ENCODE measurements around the gene CEP170B.
"Not testable (repeated sequence)": the region's sequence is repeated elsewhere in the genome, so short reads cannot be mapped to it uniquely, and the experiment has no call there.

The CEP170B gene

GRCh38 chr14:104892531-104893434 lies 27.7 kb downstream of the CEP170B start:
- DNase-seq: no peak

- no peak for DNase-seq
Observed at GRCh38 chr14:104893435-104894207, 28.6 kb downstream of the CEP170B start.

GRCh38 chr14:104894331-104895206 lies 29.5 kb downstream of the CEP170B start:
- no peak for DNase-seq

DNA sequence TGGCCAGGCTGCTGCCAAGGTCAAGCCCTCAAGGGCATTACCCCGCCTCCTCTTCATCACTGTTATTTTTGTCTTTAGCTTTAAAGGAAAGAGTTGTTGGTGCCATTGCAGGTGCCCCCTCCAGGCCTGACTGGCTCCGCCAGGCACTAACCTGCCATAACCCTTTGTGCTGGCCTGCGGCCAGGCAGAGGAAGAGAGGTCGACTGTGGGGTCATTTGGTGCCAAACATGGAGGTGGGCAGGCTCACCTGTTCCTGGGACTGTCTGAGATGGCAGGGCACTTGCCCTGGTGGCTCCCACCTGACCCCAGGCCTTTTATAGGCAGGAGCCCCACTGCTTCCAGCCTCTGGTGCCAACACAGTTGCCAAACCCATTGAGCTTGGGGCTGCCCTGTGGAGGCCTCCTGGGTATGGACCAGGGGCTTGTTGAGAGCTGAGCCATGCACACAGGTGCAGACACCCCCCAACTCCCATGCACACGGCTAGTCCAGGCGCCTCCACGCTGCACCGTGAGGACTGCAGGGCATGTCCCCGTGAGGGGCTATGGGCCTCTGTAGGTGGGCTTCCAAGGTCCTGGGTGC lies 30.2 kb downstream of the CEP170B start:
- DNase-seq: no peak

- no peak for DNase-seq
Observed at GRCh38 chr14:104895786-104896661, 31.0 kb downstream of the CEP170B start.

DNA sequence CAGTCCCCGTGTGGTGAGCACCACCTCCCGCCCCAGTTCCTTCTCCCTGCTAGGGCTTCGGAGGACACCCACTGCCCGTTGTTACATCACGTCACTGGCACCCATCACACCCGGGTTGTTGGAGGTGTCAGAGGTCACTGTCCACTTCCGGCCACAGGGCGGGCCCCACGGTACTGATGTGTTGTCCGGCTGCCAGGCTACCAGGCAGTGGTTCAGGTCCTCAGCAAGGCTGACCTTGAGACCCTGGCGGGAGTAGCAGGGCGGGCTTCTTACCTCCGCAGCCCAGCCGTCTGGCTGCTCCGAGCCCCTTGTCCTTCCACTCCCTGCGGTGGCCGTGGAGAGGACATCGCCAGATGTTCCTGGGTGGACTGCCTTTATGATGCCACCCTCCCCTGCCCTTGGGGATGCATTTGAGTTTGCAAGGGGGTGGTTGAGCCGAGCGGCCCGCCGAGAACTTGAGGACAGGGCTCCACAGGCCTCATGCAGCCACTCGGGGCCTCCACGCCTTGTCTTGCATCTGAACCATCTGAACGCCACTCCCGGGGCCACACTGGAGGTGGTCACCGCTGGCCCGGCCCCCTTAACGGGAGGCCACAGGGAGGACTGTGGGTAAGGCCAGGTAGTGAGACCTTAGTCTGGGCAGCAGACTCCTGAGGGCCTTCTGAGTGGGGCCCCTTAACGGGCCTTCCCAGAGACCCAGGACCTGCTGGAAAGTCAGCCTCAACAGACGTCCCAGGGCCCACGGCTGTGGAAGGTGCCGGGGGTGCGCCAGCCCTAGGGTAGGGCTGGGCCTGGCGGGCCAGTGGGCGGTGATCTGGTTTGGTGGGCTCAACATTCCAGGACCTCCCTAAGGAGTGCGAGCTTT lies 32.5 kb downstream of the CEP170B start:
- DNase-seq: no peak

DNA sequence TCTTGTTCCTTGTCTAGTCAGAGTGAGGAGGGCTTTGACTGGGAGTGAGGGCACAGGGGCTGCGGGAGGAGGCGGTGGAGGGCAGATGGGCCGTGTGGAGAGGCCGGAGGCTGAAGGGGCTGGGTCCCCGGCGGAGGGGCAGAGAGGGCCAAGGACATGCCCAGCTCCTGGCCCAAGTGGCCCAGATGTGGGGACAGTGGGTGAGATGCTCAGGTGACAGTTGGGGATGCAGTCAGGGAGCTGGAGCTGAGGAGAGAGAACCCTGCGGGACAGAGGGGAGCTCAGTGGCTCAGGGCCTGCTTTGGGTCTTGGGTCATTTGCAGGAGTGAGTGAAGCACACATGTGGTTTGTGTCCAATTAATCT lies 33.1 kb downstream of the CEP170B start:
- no peak for DNase-seq

GRCh38 chr14:104898870-104899510 lies 33.9 kb downstream of the CEP170B start:
- no peak for DNase-seq

DNA sequence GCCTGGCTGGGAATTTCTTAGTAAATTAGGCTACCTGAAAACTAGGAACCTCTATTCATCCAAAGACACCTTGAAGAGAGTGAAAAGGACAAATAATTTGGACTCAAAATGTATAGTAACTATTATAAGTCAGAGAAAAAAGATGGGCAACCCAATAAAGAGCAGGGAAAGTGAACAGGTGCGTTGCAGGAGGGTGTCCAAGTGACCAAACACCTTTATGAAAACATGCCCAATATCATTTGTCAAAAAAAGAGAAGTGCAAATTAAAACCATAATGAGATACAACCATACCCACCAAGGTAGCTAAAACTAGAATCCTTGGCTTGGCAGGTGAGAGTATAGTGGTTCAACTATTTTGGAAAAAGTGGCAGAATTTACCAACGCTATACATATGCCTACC lies 34.7 kb downstream of the CEP170B start:
- no peak for DNase-seq

- DNase-seq: no peak
Observed at GRCh38 chr14:104900639-104901512, 35.8 kb downstream of the CEP170B start.

GRCh38 chr14:104903990-104904389 lies 38.9 kb downstream of the CEP170B start:
- no peak for DNase-seq

DNA sequence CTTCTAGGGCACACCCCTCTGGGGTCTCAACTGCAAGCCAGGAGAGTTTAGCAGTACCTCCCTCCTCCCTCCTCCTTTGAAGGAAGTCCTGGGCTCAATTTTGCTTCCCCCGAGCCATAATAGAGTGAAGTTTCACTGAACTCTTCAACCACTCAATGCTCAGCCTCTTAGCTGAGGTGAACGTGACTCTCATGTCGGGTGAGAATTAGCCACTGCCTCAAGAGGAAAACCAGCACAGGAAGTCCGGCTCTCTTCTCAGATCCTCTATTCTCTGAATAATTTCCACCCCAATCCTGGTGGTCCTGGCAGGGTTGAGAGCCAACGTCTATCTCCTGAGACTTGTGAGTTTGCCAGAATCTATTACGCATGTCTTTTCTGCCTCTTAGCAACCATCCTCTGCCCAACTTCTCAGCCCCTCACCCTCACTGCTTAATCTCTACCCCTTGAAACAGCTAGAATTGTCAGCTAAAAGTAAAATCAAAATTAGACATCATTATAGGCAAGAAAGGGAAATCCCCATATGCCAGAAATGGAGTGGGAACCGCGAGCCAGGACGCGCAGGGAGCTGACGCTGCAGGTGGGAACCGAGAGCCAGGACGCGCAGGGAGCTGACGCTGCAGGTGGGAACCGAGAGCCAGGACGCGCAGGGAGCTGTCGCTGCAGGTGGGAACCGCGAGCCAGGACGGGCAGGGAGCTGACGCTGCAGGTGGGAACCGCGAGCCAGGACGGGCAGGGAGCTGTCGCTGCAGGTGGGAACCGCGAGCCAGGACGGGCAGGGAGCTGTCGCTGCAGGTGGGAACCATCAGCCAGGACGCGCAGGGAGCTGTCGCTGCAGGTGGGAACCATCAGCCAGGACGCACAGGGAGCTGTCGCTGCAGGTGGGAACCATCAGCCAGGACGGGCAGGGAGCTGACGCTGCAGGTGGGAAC lies 39.8 kb downstream of the CEP170B start:
- DNase-seq: not testable (repeated sequence)

- DNase-seq: not testable (repeated sequence)
Observed at GRCh38 chr14:104905579-104905933, 40.5 kb downstream of the CEP170B start.

- no peak for DNase-seq
Observed at GRCh38 chr14:104908303-104908702, 43.2 kb downstream of the CEP170B start.

- no peak for DNase-seq
Observed at GRCh38 chr14:104912053-104912452, 47.0 kb downstream of the CEP170B start.

- DNase-seq: no peak
Observed at GRCh38 chr14:104913435-104913834, 48.4 kb downstream of the CEP170B start.

GRCh38 chr14:104917116-104917515 lies 52.0 kb downstream of the CEP170B start:
- no peak for DNase-seq

- DNase-seq: no peak
Observed at GRCh38 chr14:104917993-104918392, 52.9 kb downstream of the CEP170B start.
